Karpas-422 (cell line): Measurements from ENCODE around the gene IFRD1. TPM values are rescaled to one million over a fixed set of nuclear protein-coding genes. Genes with fewer than 3 reads are reported as not detected.
A peak's percentile ranks its signal among the peaks of the same experiment; 100 is the strongest.

Experiments
- DNase-seq: peaks from one replicate; pipeline ENCODE4 v3.0.0-alpha.2; 2015
- H2AFZ ChIP-seq: fragments of 200-600 bp; sonication (generic); 2 replicates; pipeline ENCODE4 v1.6.1; 2014; ENCODE audit warnings: antibody characterized with exemption, low read length, mixed read lengths
- H3K27ac ChIP-seq: fragments of 200-600 bp; sonication (generic); 2 replicates; pipeline ENCODE4 v1.5.1; 2014; ENCODE audit warnings: mild to moderate bottlenecking, low read length, moderate library complexity
- H3K27me3 ChIP-seq: fragments of 200-600 bp; sonication (generic); 2 replicates; pipeline ENCODE4 v1.6.1; 2014; ENCODE audit warnings: low read length, mixed read lengths
- H3K36me3 ChIP-seq: fragments of 200-600 bp; sonication (generic); 2 replicates; pipeline ENCODE4 v1.6.1; 2014; ENCODE audit warnings: low read length, mixed read lengths; ENCODE audit not compliant: insufficient read depth
- H3K4me1 ChIP-seq: fragments of 200-600 bp; sonication (generic); 2 replicates; pipeline ENCODE4 v1.6.1; 2014; ENCODE audit warnings: mild to moderate bottlenecking, low read length, mixed read lengths
- H3K4me2 ChIP-seq: fragments of 200-600 bp; sonication (generic); 2 replicates; pipeline ENCODE4 v1.6.1; 2014; ENCODE audit warnings: low read length, low read depth, mild to moderate bottlenecking; ENCODE audit not compliant: poor library complexity, severe bottlenecking
- H3K4me3 ChIP-seq: fragments of 200-600 bp; sonication (generic); 2 replicates; pipeline ENCODE4 v1.5.1; 2014; ENCODE audit warnings: mild to moderate bottlenecking, antibody characterized with exemption, low read length, mixed read lengths
- H3K79me2 ChIP-seq: fragments of 200-600 bp; sonication (generic); 2 replicates; pipeline ENCODE4 v1.6.1; 2014; ENCODE audit warnings: mild to moderate bottlenecking, low read length, mixed read lengths
- H3K9ac ChIP-seq: fragments of 200-600 bp; sonication (generic); 2 replicates; pipeline ENCODE4 v1.6.0; 2014; ENCODE audit warnings: low read length
- H3K9me2 ChIP-seq: fragments of 200-600 bp; sonication (generic), shearing (Covaris generic); replicated peaks from 2 replicates; pipeline ENCODE4 v1.6.0; 2014; ENCODE audit warnings: mild to moderate bottlenecking, low read length, moderate library complexity; ENCODE audit not compliant: insufficient read depth
- H3K9me3 ChIP-seq: fragments of 300-700, 200-600 bp; sonication (generic); 2 replicates; pipeline ENCODE4 v1.6.1; 2014; ENCODE audit warnings: low read length, mixed read lengths
- H4K20me1 ChIP-seq: fragments of 200-600 bp; sonication (generic); 2 replicates; pipeline ENCODE4 v1.6.1; 2014; ENCODE audit warnings: mild to moderate bottlenecking, antibody characterized with exemption, low read length, low read depth; ENCODE audit not compliant: insufficient read depth
- total RNA-seq: library from RNA; depleted of rRNA; stranded (reverse); fragments of >200 nt; shearing (Covaris generic); gene quantifications from 2 replicates; pipeline ENCODE4 v1.2.3, GENCODE V29; 2014; ENCODE audit warnings: low replicate concordance

IFRD1 gene
- total RNA-seq, 1 experiment from 2014 or later: 57.4 TPM

GRCh38 chr7:112419543-112420130, 30.6 kb upstream of the IFRD1 start:
- H3K9me3 ChIP-seq: no peaks in the 10 kb centered on the region
- no peak overlapping the region for H3K4me2 ChIP-seq
- H3K4me3 ChIP-seq: no peak overlapping the region

DNA sequence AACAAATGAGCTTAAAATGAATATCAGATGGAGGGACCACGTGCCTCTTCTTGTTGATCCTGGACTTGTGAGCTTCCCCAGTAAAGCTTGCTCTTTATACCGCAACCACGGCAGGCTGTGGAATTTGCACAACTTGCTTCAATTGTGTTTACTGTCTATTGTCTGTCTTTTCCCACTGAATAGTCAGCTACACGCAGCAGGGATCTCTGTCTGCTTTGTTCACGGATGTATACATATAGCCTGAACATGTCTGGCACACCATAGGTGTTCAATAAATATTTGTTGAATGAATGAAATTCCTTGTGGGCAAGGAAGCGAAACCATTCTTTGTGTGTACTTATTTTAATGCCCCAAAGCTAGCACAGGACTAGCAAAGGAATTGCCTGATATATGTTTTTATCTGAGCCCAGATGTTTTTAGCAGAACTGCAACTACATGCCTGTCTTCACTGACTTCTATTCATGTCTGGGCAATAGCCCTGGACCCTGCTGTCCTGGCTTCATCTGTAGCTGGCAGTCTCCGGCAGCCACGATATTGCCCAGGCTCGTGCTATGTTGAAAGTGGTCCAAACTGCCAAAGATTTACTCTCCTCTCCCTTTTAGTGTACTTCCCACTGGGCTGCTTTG, 29.9 kb upstream of the IFRD1 start:
- no peak for DNase-seq
- Histone ChIP-seq H3K9me2 (no peaks in the 10 kb centered on the region), H3K27me3 (no peaks in the 10 kb centered on the region), H3K4me1 (peaks cover 25% of the 10 kb centered on the region), H3K9ac (no peak overlapping the region), H3K27ac (no peak overlapping the region), H2AFZ (no peak overlapping the region), H3K36me3 (no peaks in the 10 kb centered on the region), H4K20me1 (no peaks in the 10 kb centered on the region), H3K4me3 (no peak overlapping the region), H3K4me2 (no peak overlapping the region), H3K9me3 (no peaks in the 10 kb centered on the region), H3K79me2 (no peaks in the 10 kb centered on the region)

More at GRCh38 chr7:112419543-112420130, 30.6 kb upstream of the IFRD1 start:
- no peaks in the 10 kb centered on the region for H3K27me3 ChIP-seq
- no peaks in the 10 kb centered on the region for H3K9me2 ChIP-seq
- H3K79me2 ChIP-seq: no peaks in the 10 kb centered on the region
- H4K20me1 ChIP-seq: no peaks in the 10 kb centered on the region
- no peak overlapping the region for H2AFZ ChIP-seq
- peaks cover 25% of the 10 kb centered on the region for H3K4me1 ChIP-seq
- no peaks in the 10 kb centered on the region for H3K36me3 ChIP-seq
- no peak for DNase-seq
- H3K27ac ChIP-seq: no peak overlapping the region
- H3K9ac ChIP-seq: no peak overlapping the region

DNA sequence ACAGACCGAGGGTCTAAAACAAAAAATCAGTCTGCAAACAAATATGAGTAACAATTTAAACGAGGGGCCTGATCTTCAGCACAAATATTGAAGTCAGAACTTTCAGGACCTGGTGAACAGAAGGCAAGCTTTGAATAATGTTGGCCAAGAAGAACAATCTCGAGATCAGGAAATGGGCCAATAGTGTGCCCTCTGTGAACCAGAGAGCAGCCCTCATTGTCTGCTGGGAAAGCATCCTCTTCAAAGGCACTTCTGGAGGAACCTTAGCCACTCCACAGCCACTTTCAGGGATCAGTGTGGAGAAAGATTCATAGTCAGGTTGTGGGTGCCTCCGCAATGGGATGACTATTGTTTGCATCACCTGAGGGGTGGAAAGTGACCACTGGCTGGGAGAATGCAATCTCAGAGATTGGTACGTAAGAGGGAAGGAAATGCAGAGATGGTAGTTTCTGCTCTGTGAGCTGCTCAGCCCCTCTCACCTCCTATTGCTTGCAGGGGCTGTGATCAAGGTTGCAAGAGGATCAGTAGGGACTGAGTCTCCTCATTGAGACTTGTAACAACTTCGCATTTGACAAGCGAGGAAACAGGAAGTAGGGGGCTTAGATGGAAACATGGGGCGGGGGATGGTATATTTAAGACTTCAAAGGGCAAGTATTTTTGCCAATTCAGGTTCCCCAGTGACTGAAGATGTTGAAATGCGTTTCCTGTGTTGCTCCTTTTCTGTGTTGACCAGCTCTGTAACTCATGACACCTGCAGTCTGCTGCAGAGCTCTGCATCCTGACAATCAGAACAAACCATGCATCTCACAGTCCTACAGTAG, 28.4 kb upstream of the IFRD1 start:
- no peaks in the 10 kb centered on the region for H3K27me3 ChIP-seq
- H3K4me3 ChIP-seq: peak overlapping the region; percentile 10; the same call in 1 of the 2 replicates
- no peaks in the 10 kb centered on the region for H4K20me1 ChIP-seq
- peak overlapping the region; percentile 41; the same call in 1 of the 2 replicates for H3K9ac ChIP-seq
- peak overlapping the region; percentile 56 for H3K4me2 ChIP-seq
- H3K27ac ChIP-seq: peak overlapping the region; percentile 41; the same call in 1 of the 2 replicates
- H3K36me3 ChIP-seq: no peaks in the 10 kb centered on the region
- DNase-seq: peak; percentile 88
- H3K79me2 ChIP-seq: no peaks in the 10 kb centered on the region
- H3K9me2 ChIP-seq: no peaks in the 10 kb centered on the region
- H2AFZ ChIP-seq: peak overlapping the region; percentile 76
- H3K4me1 ChIP-seq: peaks cover 25% of the 10 kb centered on the region
- no peaks in the 10 kb centered on the region for H3K9me3 ChIP-seq

GRCh38 chr7:112422842-112423496, 27.3 kb upstream of the IFRD1 start:
- H3K9me2 ChIP-seq: no peaks in the 10 kb centered on the region
- H3K9me3 ChIP-seq: no peaks in the 10 kb centered on the region
- H3K36me3 ChIP-seq: no peaks in the 10 kb centered on the region
- H2AFZ ChIP-seq: peak overlapping the region; percentile 76; the same call in 1 of the 2 replicates
- no peaks in the 10 kb centered on the region for H4K20me1 ChIP-seq
- peak overlapping the region; percentile 41 for H3K9ac ChIP-seq
- peak; percentile 73 for DNase-seq
- no peaks in the 10 kb centered on the region for H3K27me3 ChIP-seq
- H3K4me1 ChIP-seq: peaks cover 25% of the 10 kb centered on the region
- no peaks in the 10 kb centered on the region for H3K79me2 ChIP-seq
- H3K4me3 ChIP-seq: peak overlapping the region; percentile 10; the same call in 1 of the 2 replicates
- peak overlapping the region; percentile 39; the same call in 1 of the 2 replicates for H3K27ac ChIP-seq
- H3K4me2 ChIP-seq: peak overlapping the region; percentile 56

- Histone ChIP-seq H2AFZ (no peak overlapping the region), H3K79me2 (no peaks in the 10 kb centered on the region), H3K36me3 (no peaks in the 10 kb centered on the region), H3K4me1 (peaks cover 25% of the 10 kb centered on the region), H3K4me3 (no peak overlapping the region), H3K9me3 (no peaks in the 10 kb centered on the region), H3K27me3 (no peaks in the 10 kb centered on the region), H3K27ac (no peak overlapping the region), H3K4me2 (no peak overlapping the region), H3K9ac (no peak overlapping the region), H3K9me2 (no peaks in the 10 kb centered on the region), H4K20me1 (no peaks in the 10 kb centered on the region)
- no peak for DNase-seq
Measured at GRCh38 chr7:112423987-112424386, 26.3 kb upstream of the IFRD1 start.

GRCh38 chr7:112427984-112428383, 22.3 kb upstream of the IFRD1 start:
- no peak overlapping the region for H3K27ac ChIP-seq
- H3K4me3 ChIP-seq: no peak overlapping the region
- no peaks in the 10 kb centered on the region for H3K79me2 ChIP-seq
- H2AFZ ChIP-seq: no peak overlapping the region
- H3K9ac ChIP-seq: no peak overlapping the region
- H3K27me3 ChIP-seq: no peaks in the 10 kb centered on the region
- no peaks in the 10 kb centered on the region for H3K9me2 ChIP-seq
- H3K9me3 ChIP-seq: no peaks in the 10 kb centered on the region
- DNase-seq: no peak
- H3K36me3 ChIP-seq: no peaks in the 10 kb centered on the region
- H4K20me1 ChIP-seq: no peaks in the 10 kb centered on the region
- no peak overlapping the region for H3K4me2 ChIP-seq
- H3K4me1 ChIP-seq: peaks cover 21% of the 10 kb centered on the region

GRCh38 chr7:112428715-112429114, 21.5 kb upstream of the IFRD1 start:
- no peak overlapping the region for H3K4me3 ChIP-seq
- H3K4me1 ChIP-seq: peaks cover 21% of the 10 kb centered on the region
- H3K9ac ChIP-seq: no peak overlapping the region
- no peaks in the 10 kb centered on the region for H3K9me2 ChIP-seq
- no peak overlapping the region for H3K4me2 ChIP-seq
- no peaks in the 10 kb centered on the region for H3K36me3 ChIP-seq
- no peaks in the 10 kb centered on the region for H3K79me2 ChIP-seq
- no peaks in the 10 kb centered on the region for H3K9me3 ChIP-seq
- H4K20me1 ChIP-seq: no peaks in the 10 kb centered on the region
- no peaks in the 10 kb centered on the region for H3K27me3 ChIP-seq
- no peak overlapping the region for H2AFZ ChIP-seq
- no peak overlapping the region for H3K27ac ChIP-seq
- DNase-seq: no peak

DNA sequence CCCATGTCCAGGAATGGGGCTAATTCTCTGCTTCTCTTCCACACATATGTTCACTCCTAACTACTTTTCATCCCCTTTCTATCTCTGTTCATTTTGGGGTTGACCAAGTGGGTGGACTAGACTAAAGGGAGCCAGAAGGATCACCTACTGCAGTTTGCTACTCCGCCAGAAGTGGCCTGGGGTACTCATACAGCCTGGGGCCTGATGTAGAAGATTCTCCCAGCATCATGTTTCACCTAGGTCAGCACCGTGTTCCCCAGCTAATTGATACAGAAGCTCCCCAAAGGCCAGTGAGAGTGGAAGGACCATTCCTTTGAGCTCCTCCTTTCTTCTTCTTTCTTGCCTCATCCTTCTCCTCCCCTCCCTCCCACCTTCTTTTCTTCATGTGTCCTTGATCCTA, 19.6 kb upstream of the IFRD1 start:
- Histone ChIP-seq H3K9ac (no peak overlapping the region), H3K4me1 (peaks cover 25% of the 10 kb centered on the region), H3K79me2 (no peaks in the 10 kb centered on the region), H3K27me3 (no peaks in the 10 kb centered on the region), H3K9me3 (no peaks in the 10 kb centered on the region), H3K9me2 (no peaks in the 10 kb centered on the region), H3K36me3 (no peaks in the 10 kb centered on the region), H3K27ac (no peak overlapping the region), H2AFZ (no peak overlapping the region), H3K4me3 (no peak overlapping the region), H4K20me1 (no peaks in the 10 kb centered on the region), H3K4me2 (no peak overlapping the region)
- DNase-seq: no peak
